H1 (cell line): Measurements from ENCODE around the gene FAM163A. TPM values are rescaled to one million over a fixed set of nuclear protein-coding genes. Genes with fewer than 3 reads are reported as not detected.

ENCODE experiments used
- CHD7 ChIP-seq: fragments of 300-600 bp; sonication (generic); IDR thresholded peaks from 2 replicates; pipeline ENCODE4 v1.7.1; 2012; ENCODE audit warnings: low read length, moderate library complexity, mild to moderate bottlenecking, inconsistent platforms; ENCODE audit not compliant: insufficient replicate concordance
- polyA plus RNA-seq, 7 experiments: library from polyadenylated mRNA; depleted of rRNA in 3 of 7; stranded (reverse) in 5 of 7; unstranded in 2 of 7; fragments of >200 nt in 5 of 7; fragments of 200-250 nt in 2 of 7; gene quantifications; 1 replicate in 5 of 7; 2 replicates in 1 of 7; 4 replicates in 1 of 7; pipeline versions ENCODE4 v1.2.1 to v1.2.3, GENCODE V29; 2011 to 2013; ENCODE audit warnings: missing spikeins in 2 of 7, mixed read lengths in 2 of 7
- total RNA-seq: library from RNA; stranded (reverse); fragmentation: NEBNext Ultra II Directional; extraction: Animal tissue kit (Norgen Biotek cat#: 25700); gene quantifications from 2 replicates; pipeline ENCODE4 v1.2.1, GENCODE V29; 2021

The FAM163A gene
- total and polyA plus RNA-seq, 2 of the 8 experiments (the other 6 are each of a cell fraction or from before 2014, with no cell fraction given), result 0.13 to 0.18 TPM

GRCh38 chr1:179702946-179703539 is 40.0 kb upstream of the FAM163A start (continued):
- TF ChIP-seq CHD7, result no peak
